Activated T-helper 17 cell treated with anti-CD3 and anti-CD28 coated beads, Interleukin-2, amount 50 U/mL, for 72 hours (primary cell): ENCODE data around the gene CTSW. TPM values are rescaled to one million over a fixed set of nuclear protein-coding genes. Genes with fewer than 3 reads are reported as not detected.

ENCODE experiments used
- ATAC-seq: fragments of 150-1000 bp; cut with Tn5 transposase; replicated peaks from 2 replicates; pipeline ENCODE4 v1.10.0; 2021; ENCODE audit warnings: mild to moderate bottlenecking, moderate library complexity
- H3K27ac Mint-ChIP-seq: one replicate; pipeline ENCODE4 v1.8.0; 2022; ENCODE audit warnings: mixed read lengths
- H3K27me3 Mint-ChIP-seq: one replicate; pipeline ENCODE4 v1.8.0; 2022; ENCODE audit warnings: mixed read lengths
- H3K36me3 Mint-ChIP-seq: one replicate; pipeline ENCODE4 v1.8.0; 2022; ENCODE audit warnings: low read depth, mild to moderate bottlenecking, mixed read lengths
- H3K4me1 Mint-ChIP-seq: one replicate; pipeline ENCODE4 v1.8.0; 2022; ENCODE audit warnings: mixed read lengths
- H3K4me3 Mint-ChIP-seq: one replicate; pipeline ENCODE4 v1.8.0; 2022; ENCODE audit warnings: mild to moderate bottlenecking, mixed read lengths
- H3K9me3 Mint-ChIP-seq: one replicate; pipeline ENCODE4 v1.8.0; 2022; ENCODE audit warnings: mixed read lengths
- total RNA-seq, 2 donors: library from RNA; stranded (reverse); gene quantifications; one replicate each; pipeline ENCODE4 v1.2.3, GENCODE V29; 2022

Gene CTSW
- total RNA-seq, 2 donors from 2014 or later, result 5.4 to 23.6 TPM

- no peaks in the 10 kb centered on the region for H3K9me3 Mint-ChIP-seq
- no peak overlapping the region for H3K4me3 Mint-ChIP-seq
- no peak overlapping the region for H3K27ac Mint-ChIP-seq
- no peak for ATAC-seq
- peaks cover 5% of the 10 kb centered on the region for H3K4me1 Mint-ChIP-seq
- no peaks in the 10 kb centered on the region for H3K27me3 Mint-ChIP-seq
- H3K36me3 Mint-ChIP-seq, result peaks cover 38% of the 10 kb centered on the region
Observed at GRCh38 chr11:65921876-65922275, 42.2 kb downstream of the CTSW start.

GRCh38 chr11:65922565-65922964 is 42.9 kb downstream of the CTSW start:
- Mint-ChIP-seq H3K36me3 (peaks cover 33% of the 10 kb centered on the region), H3K27ac (peak overlapping the region; percentile 65), H3K27me3 (no peaks in the 10 kb centered on the region), H3K4me1 (peaks cover 7% of the 10 kb centered on the region), H3K4me3 (no peak overlapping the region), H3K9me3 (peaks cover 3% of the 10 kb centered on the region)
- no peak for ATAC-seq

DNA sequence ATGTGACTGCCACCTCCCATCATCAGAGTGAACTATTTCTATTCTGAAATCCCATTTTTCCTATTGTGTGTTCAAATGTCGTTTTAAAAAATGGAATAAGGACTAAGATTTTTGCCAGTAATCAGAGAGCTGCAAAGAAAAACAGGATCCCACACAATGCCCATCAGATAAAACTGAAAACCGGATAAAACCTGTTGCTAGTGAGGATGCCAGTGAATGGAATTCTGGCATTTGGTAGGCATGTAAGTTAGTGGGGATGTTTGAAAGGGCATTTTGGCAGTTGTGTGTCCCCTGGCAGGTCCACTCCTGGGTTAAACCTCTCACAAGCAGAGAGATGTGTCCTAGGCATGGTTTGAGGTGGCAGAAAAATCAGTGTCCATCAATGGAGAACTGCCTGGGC is 45.8 kb downstream of the CTSW start:
- ATAC-seq, result no peak
- Mint-ChIP-seq H3K4me3 (no peak overlapping the region), H3K36me3 (peaks cover 24% of the 10 kb centered on the region), H3K27ac (peak overlapping the region; percentile 15), H3K9me3 (peaks cover 3% of the 10 kb centered on the region), H3K27me3 (no peaks in the 10 kb centered on the region), H3K4me1 (peaks cover 20% of the 10 kb centered on the region)

DNA sequence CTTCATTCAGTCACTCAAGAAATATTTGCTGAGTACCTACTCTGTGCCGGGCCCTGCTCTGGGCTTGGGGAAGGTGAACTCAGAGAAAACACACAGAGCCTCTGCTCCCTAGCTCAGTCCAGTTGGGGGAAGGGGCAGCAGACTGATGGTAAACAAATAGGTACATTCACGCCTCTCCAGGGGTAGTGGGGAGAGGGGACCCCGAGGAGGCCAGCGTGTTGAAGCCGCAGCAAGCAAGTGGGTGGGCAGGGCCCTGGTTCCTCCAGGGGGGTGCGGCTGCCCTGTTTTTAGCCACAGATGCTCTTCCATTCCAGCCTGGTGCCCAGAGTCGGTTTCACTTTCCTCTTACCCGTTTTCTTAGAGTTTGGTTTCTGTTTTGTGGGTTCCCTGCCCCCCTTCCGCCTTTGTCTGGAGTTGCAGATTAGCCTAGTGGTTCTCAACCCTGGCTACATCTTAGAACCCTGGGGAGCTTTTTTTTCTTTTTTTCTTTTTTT is 48.3 kb downstream of the CTSW start:
- peaks cover 8% of the 10 kb centered on the region for H3K36me3 Mint-ChIP-seq
- peak overlapping the region; percentile 93 for H3K27ac Mint-ChIP-seq
- peaks cover 20% of the 10 kb centered on the region for H3K4me1 Mint-ChIP-seq
- ATAC-seq, result peak; percentile 91
- peaks cover 3% of the 10 kb centered on the region for H3K9me3 Mint-ChIP-seq
- H3K27me3 Mint-ChIP-seq, result no peaks in the 10 kb centered on the region
- H3K4me3 Mint-ChIP-seq, result peak overlapping the region; percentile 84

DNA sequence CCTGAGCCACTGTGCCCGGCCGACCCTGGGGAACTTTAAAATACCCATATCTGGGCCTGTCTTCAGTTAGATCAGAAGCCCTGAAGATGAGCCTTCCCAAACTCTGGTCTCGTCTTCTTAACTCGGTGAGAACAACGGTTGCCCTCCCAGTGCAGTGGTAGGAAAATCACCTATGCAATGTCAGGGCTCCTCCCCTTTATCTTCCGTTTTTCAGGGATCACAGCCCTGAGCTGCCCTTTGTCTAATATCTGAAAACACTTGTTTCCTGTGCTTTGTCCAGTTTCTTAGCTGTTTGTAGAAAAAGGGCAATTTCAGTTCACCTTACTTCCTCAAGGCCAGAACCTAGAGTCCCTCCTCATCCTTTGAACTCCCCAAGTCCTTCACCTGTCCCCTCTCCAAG is 49.0 kb downstream of the CTSW start:
- peaks cover 3% of the 10 kb centered on the region for H3K9me3 Mint-ChIP-seq
- ATAC-seq, result no peak
- H3K36me3 Mint-ChIP-seq, result peaks cover under 1% of the 10 kb centered on the region
- H3K4me3 Mint-ChIP-seq, result peak overlapping the region; percentile 84
- H3K27me3 Mint-ChIP-seq, result no peaks in the 10 kb centered on the region
- peak overlapping the region; percentile 93 for H3K27ac Mint-ChIP-seq
- peaks cover 20% of the 10 kb centered on the region for H3K4me1 Mint-ChIP-seq

DNA sequence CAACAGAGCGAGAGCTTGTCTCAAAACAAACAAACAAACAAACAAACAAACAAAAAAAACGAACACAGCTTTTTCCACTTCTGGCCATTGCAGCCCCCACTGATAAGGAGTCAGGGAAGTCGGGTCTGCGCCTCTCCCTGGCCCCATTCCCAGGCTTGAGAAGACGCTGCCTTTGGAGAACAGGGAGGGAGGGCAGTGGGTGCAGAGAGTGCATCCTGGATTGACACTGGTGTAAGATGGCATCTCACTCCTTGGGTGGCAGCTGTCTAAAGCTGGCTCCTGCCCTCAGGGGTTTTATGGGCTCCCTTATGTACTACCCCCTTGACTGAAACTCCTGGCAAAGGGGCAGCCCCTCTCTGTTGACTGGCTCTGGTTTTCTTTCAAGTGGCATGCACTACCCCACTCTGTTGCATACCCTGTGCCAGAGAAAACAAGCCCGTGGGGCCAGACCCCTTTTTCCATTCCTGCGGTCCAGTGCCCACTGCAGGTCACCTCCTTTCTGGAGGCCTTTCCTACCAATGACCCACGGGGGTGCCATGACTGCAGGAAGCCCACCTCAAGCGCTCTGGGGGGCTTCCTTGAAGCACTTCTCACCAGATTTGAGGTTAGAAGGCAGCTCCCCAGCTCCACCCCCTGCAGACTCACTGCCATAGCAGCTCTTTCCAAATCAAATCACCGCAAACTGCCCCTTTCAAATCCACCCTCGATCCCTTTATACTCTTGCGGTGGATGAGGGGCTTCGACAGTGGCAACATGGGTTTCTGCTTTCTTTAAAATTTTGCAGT is 52.3 kb downstream of the CTSW start:
- Mint-ChIP-seq H3K36me3 (no peaks in the 10 kb centered on the region), H3K4me3 (no peak overlapping the region), H3K9me3 (peaks cover 3% of the 10 kb centered on the region), H3K27ac (peak overlapping the region; percentile 26), H3K4me1 (peaks cover 18% of the 10 kb centered on the region), H3K27me3 (no peaks in the 10 kb centered on the region)
- no peak for ATAC-seq

GRCh38 chr11:65932558-65932919 is 52.9 kb downstream of the CTSW start:
- H3K27ac Mint-ChIP-seq, result no peak overlapping the region
- no peaks in the 10 kb centered on the region for H3K36me3 Mint-ChIP-seq
- ATAC-seq, result no peak
- peaks cover 13% of the 10 kb centered on the region for H3K4me1 Mint-ChIP-seq
- H3K9me3 Mint-ChIP-seq, result no peaks in the 10 kb centered on the region
- no peak overlapping the region for H3K4me3 Mint-ChIP-seq
- H3K27me3 Mint-ChIP-seq, result no peaks in the 10 kb centered on the region

Other genes with a start within 250 kb of the CTSW start
- 100 to 1,000 TPM; 135 to 144 TPM for gene SIPA1, start 241.7 kb upstream of the CTSW start, total RNA-seq
- 100 to 1,000 TPM in 1 of 2 donors, 10 to 100 TPM in 1; 82.5 to 150 TPM for gene RELA, start 216.9 kb upstream of the CTSW start, total RNA-seq
- 10 to 100 TPM; 75.6 to 88.8 TPM for gene KAT5, start 167.6 kb upstream of the CTSW start, total RNA-seq
- gene RNASEH2C, start 159.0 kb upstream of the CTSW start, total RNA-seq, result 10 to 100 TPM; 57.4 to 92.9 TPM
- 10 to 100 TPM; 17.2 to 21.9 TPM for gene AP5B1, start 98.9 kb upstream of the CTSW start, total RNA-seq
- under 1 TPM in 1 of 2 donors, not detected in 1; 0.98 TPM for gene OVOL1, start 92.8 kb upstream of the CTSW start, total RNA-seq
- gene SNX32, start 45.9 kb upstream of the CTSW start, total RNA-seq, result 1 to 10 TPM; 1.6 to 6.6 TPM
- 1,000 to 10,000 TPM in 1 of 2 donors, 100 to 1,000 TPM in 1; 682 to 1,566 TPM for gene CFL1, start 21.7 kb upstream of the CTSW start, total RNA-seq
- 10 to 100 TPM; 65.2 to 77.2 TPM for gene MUS81, start 19.4 kb upstream of the CTSW start, total RNA-seq
- 10 to 100 TPM; 11.5 to 76.3 TPM for gene EFEMP2, start 7.0 kb upstream of the CTSW start, total RNA-seq
- 100 to 1,000 TPM in 1 of 2 donors, 10 to 100 TPM in 1; 75.8 to 102 TPM for gene FIBP, start 8.6 kb downstream of the CTSW start, total RNA-seq
- 10 to 100 TPM; 21.0 to 37.2 TPM for gene CCDC85B, start 10.8 kb downstream of the CTSW start, total RNA-seq
- 10 to 100 TPM; 18.7 to 24.8 TPM for gene FOSL1, start 20.6 kb downstream of the CTSW start, total RNA-seq
- 10 to 100 TPM; 20.9 to 30.1 TPM for gene C11orf68, start 39.2 kb downstream of the CTSW start, total RNA-seq
- 10 to 100 TPM; 85.3 to 94.5 TPM for gene DRAP1, start 39.6 kb downstream of the CTSW start, total RNA-seq
- not detected for gene TSGA10IP, start 65.6 kb downstream of the CTSW start, total RNA-seq
- gene SART1, start 81.9 kb downstream of the CTSW start, total RNA-seq, result 10 to 100 TPM; 44.7 to 51.3 TPM
- gene EIF1AD, start 122.3 kb downstream of the CTSW start, total RNA-seq, result 10 to 100 TPM; 47.6 to 66.3 TPM
- gene BANF1, start 122.7 kb downstream of the CTSW start, total RNA-seq, result 100 to 1,000 TPM; 158 to 245 TPM
- gene CST6, start 132.2 kb downstream of the CTSW start, total RNA-seq, result under 1 TPM in 1 of 2 donors, not detected in 1; 0.37 TPM
- 1 to 10 TPM in 1 of 2 donors, not detected in 1; 2.1 TPM for gene CATSPER1, start 146.6 kb downstream of the CTSW start, total RNA-seq
- gene GAL3ST3, start 169.3 kb downstream of the CTSW start, total RNA-seq, result under 1 TPM in 1 of 2 donors, not detected in 1; 0.45 TPM
- 100 to 1,000 TPM; 201 to 237 TPM for gene SF3B2, start 172.5 kb downstream of the CTSW start, total RNA-seq
- 100 to 1,000 TPM in 1 of 2 donors, 10 to 100 TPM in 1; 84.5 to 105 TPM for gene PACS1, start 190.4 kb downstream of the CTSW start, total RNA-seq